Measurements from ENCODE around the gene AGPAT4.

AGPAT4 gene

GRCh38 chr6:161301338-161301737 is 27.5 kb upstream of the AGPAT4 start:
- H3K4me1 Mint-ChIP-seq (ENCODE audit: low read depth) = no peaks in the 10 kb centered on the region
- H3K9me3 Mint-ChIP-seq = peaks cover under 1% of the 10 kb centered on the region
- H3K27ac Mint-ChIP-seq = no peak overlapping the region
- H3K4me3 Mint-ChIP-seq = no peak overlapping the region
- DNase-seq (ENCODE audit: low spot score) = no peak
- H3K36me3 Mint-ChIP-seq (ENCODE audit: low read depth) = no peaks in the 10 kb centered on the region
- H3K27me3 Mint-ChIP-seq (ENCODE audit: low read depth) = peaks cover 4% of the 10 kb centered on the region

- DNase-seq (ENCODE audit: low spot score) = no peak
- no peaks in the 10 kb centered on the region for H3K4me1 Mint-ChIP-seq (ENCODE audit: low read depth)
- peaks cover 6% of the 10 kb centered on the region for H3K9me3 Mint-ChIP-seq
- no peak overlapping the region for H3K4me3 Mint-ChIP-seq
- H3K36me3 Mint-ChIP-seq (ENCODE audit: low read depth) = no peaks in the 10 kb centered on the region
- no peak overlapping the region for H3K27ac Mint-ChIP-seq
- peaks cover 9% of the 10 kb centered on the region for H3K27me3 Mint-ChIP-seq (ENCODE audit: low read depth)
Measured at GRCh38 chr6:161300823-161301222, 27.0 kb upstream of the AGPAT4 start.

DNA sequence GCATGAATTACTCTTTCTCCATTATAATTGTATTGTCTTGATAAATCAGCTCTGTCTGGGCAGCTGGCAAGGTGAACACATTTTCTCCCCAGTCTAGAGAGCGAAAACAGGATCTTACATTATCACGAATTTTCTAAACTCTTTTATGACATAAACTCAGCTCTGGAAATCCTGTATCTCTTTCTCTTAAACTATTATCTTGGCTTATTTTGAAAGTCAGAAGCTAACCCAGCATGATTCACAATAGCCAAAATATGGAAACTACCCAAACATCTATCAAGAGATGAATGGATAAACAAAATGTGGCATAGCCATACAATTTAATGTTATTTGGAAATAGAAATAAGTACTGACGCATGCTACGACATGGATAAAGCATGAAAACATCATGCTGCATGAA is 25.9 kb upstream of the AGPAT4 start:
- Mint-ChIP-seq H3K9me3 (peaks cover 6% of the 10 kb centered on the region), H3K27me3 (ENCODE audit: low read depth) (peaks cover 15% of the 10 kb centered on the region), H3K4me1 (ENCODE audit: low read depth) (no peaks in the 10 kb centered on the region), H3K36me3 (ENCODE audit: low read depth) (no peaks in the 10 kb centered on the region), H3K4me3 (no peak overlapping the region), H3K27ac (no peak overlapping the region)
- no peak for DNase-seq (ENCODE audit: low spot score)

DNA sequence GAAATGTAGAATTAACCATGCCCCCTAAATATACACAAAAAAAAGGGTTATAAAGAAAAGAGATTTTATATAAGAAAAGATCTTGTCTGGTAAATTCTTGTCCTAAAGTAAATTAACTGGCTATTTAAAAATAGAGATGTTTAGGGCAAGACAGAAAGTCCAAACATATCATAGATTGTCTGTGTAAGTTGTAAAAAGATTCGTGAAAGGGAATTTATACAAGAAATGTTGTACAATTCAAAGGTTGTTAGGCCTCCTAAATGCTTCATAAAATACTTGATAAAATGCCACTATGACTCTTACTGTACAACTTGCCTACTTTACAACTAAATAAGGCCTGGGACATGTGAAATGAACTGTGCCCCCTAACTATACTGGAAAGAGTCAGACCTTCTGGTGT is 21.9 kb upstream of the AGPAT4 start:
- DNase-seq (ENCODE audit: low spot score) = no peak
- Mint-ChIP-seq H3K9me3 (peaks cover 6% of the 10 kb centered on the region), H3K27ac (no peak overlapping the region), H3K4me1 (ENCODE audit: low read depth) (no peaks in the 10 kb centered on the region), H3K36me3 (ENCODE audit: low read depth) (no peaks in the 10 kb centered on the region), H3K4me3 (no peak overlapping the region), H3K27me3 (ENCODE audit: low read depth) (peaks cover 15% of the 10 kb centered on the region)

DNA sequence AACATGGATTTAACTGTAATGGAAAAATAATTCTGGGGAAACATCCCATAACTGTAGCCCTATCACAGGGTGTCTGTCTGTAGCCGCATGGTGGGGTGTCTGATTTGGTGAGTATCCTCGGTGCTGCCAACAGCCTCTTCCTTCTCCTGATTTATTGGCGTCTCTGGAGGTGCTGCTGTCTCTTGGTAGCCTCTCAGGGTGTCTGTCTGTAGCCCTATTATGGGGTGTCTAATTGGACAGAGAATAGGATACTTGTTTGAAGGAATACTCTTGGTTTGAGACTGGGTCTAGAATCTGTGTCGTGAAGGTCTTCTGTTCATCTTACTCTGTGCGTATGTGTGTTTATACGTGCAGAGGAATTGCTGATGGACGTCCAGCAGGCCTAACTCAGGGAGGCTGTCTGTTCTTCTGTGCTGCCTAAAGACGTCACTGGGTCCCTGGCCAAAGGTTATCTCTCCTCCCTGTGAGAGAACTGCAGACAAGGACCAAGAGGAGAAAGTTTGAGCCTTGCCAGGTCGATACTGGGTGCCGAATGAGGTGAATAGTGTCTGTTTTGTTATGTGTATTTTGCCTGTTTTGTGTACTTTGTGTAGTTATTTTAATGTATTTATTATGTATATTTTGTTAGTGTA is 18.9 kb upstream of the AGPAT4 start:
- H3K9me3 Mint-ChIP-seq = peaks cover 6% of the 10 kb centered on the region
- no peaks in the 10 kb centered on the region for H3K36me3 Mint-ChIP-seq (ENCODE audit: low read depth)
- no peaks in the 10 kb centered on the region for H3K4me1 Mint-ChIP-seq (ENCODE audit: low read depth)
- no peak for DNase-seq (ENCODE audit: low spot score)
- H3K27ac Mint-ChIP-seq = no peak overlapping the region
- peaks cover 14% of the 10 kb centered on the region for H3K27me3 Mint-ChIP-seq (ENCODE audit: low read depth)
- no peak overlapping the region for H3K4me3 Mint-ChIP-seq

DNA sequence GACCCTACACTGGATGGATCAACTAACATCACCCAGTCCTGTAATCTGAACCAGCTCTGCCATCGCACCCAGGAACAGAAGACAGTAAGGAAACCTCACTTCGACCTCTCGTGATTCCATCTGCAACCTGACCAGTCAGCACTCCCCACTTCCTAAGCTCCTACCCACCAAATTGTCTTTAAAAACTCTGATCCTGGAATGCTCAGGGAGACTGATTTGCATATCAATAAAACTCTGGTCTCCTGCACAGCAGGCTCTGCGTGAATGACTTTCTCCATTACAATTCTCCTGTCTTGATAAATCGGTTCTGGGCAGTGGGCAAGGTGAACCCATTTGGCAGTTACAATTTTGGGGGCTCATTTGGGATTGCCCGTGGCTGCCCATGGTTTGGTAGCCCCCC is 18.3 kb upstream of the AGPAT4 start:
- H3K4me3 Mint-ChIP-seq = no peak overlapping the region
- peaks cover 6% of the 10 kb centered on the region for H3K9me3 Mint-ChIP-seq
- H3K4me1 Mint-ChIP-seq (ENCODE audit: low read depth) = no peaks in the 10 kb centered on the region
- no peaks in the 10 kb centered on the region for H3K36me3 Mint-ChIP-seq (ENCODE audit: low read depth)
- peaks cover 13% of the 10 kb centered on the region for H3K27me3 Mint-ChIP-seq (ENCODE audit: low read depth)
- no peak for DNase-seq (ENCODE audit: low spot score)
- no peak overlapping the region for H3K27ac Mint-ChIP-seq

- peaks cover 8% of the 10 kb centered on the region for H3K27me3 Mint-ChIP-seq (ENCODE audit: low read depth)
- no peaks in the 10 kb centered on the region for H3K36me3 Mint-ChIP-seq (ENCODE audit: low read depth)
- H3K4me3 Mint-ChIP-seq = no peak overlapping the region
- no peak overlapping the region for H3K27ac Mint-ChIP-seq
- no peaks in the 10 kb centered on the region for H3K9me3 Mint-ChIP-seq
- DNase-seq (ENCODE audit: low spot score) = no peak
- H3K4me1 Mint-ChIP-seq (ENCODE audit: low read depth) = no peaks in the 10 kb centered on the region
Measured at GRCh38 chr6:161290751-161291150, 16.9 kb upstream of the AGPAT4 start.

- Mint-ChIP-seq H3K27ac (no peak overlapping the region), H3K4me1 (ENCODE audit: low read depth) (peaks cover 6% of the 10 kb centered on the region), H3K27me3 (ENCODE audit: low read depth) (peaks cover 14% of the 10 kb centered on the region), H3K4me3 (no peak overlapping the region), H3K9me3 (no peaks in the 10 kb centered on the region), H3K36me3 (ENCODE audit: low read depth) (no peaks in the 10 kb centered on the region)
- no peak for DNase-seq (ENCODE audit: low spot score)
Measured at GRCh38 chr6:161284653-161285052, 10.8 kb upstream of the AGPAT4 start.

DNA sequence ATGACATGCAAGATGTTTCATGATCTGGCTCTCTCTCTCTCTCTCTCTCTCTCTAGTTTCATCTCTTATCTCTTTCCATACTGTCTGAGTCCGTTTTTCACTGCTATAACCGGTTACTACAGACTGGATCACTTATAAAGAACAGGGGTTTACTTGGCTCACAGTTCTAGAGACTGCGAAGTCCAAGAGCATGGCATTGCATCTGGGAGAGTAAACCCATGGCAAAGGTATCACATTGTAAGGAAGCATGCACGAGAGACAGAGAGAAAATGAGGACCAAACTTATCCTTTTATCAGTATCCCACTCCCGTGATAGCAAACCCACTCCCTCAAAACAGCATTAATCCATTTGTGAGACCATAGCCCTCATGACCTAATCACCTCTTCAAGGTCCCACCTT is 7.2 kb upstream of the AGPAT4 start:
- H3K9me3 Mint-ChIP-seq = no peaks in the 10 kb centered on the region
- no peak for DNase-seq (ENCODE audit: low spot score)
- peaks cover 6% of the 10 kb centered on the region for H3K4me1 Mint-ChIP-seq (ENCODE audit: low read depth)
- H3K4me3 Mint-ChIP-seq = no peak overlapping the region
- peaks cover 24% of the 10 kb centered on the region for H3K27me3 Mint-ChIP-seq (ENCODE audit: low read depth)
- H3K27ac Mint-ChIP-seq = no peak overlapping the region
- no peaks in the 10 kb centered on the region for H3K36me3 Mint-ChIP-seq (ENCODE audit: low read depth)

- no peak overlapping the region for H3K4me3 Mint-ChIP-seq
- H3K27ac Mint-ChIP-seq = no peak overlapping the region
- H3K9me3 Mint-ChIP-seq = no peaks in the 10 kb centered on the region
- DNase-seq (ENCODE audit: low spot score) = no peak
- no peaks in the 10 kb centered on the region for H3K36me3 Mint-ChIP-seq (ENCODE audit: low read depth)
- peaks cover 27% of the 10 kb centered on the region for H3K27me3 Mint-ChIP-seq (ENCODE audit: low read depth)
- H3K4me1 Mint-ChIP-seq (ENCODE audit: low read depth) = peaks cover 6% of the 10 kb centered on the region
Measured at GRCh38 chr6:161279677-161280415, 6.0 kb upstream of the AGPAT4 start.

DNA sequence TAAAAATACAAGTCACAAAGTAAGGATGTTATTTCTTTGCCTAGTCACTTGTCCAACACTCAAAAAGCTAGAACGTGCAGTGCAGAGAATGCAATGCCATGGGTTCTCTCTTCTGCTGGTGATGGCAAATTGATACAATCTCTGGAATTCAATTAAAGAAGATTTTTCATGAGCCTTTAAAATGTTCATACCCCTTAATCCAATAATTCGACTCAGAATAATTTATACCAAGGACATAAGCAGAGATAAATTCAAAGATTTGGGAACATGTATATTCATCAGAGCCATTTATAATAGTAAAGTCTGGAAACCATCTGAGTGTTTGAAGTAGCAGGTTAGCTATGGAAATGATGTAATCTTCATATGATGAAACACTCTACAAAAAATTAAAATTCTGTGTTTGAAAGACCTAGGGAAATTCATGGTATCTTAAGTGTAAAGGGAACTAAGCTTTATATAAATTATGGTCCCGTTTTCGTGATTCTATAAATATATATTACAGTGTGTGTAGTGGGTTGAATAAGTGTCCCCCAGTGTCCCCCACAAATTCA is 2.8 kb upstream of the AGPAT4 start:
- Mint-ChIP-seq H3K27ac (no peak overlapping the region), H3K27me3 (ENCODE audit: low read depth) (peaks cover 27% of the 10 kb centered on the region), H3K9me3 (no peaks in the 10 kb centered on the region), H3K36me3 (ENCODE audit: low read depth) (no peaks in the 10 kb centered on the region), H3K4me1 (ENCODE audit: low read depth) (peaks cover 21% of the 10 kb centered on the region), H3K4me3 (no peak overlapping the region)
- no peak for DNase-seq (ENCODE audit: low spot score)

GRCh38 chr6:161274898-161275297 is 1.0 kb upstream of the AGPAT4 start:
- no peaks in the 10 kb centered on the region for H3K9me3 Mint-ChIP-seq
- peak overlapping the region; percentile 16 for H3K4me3 Mint-ChIP-seq
- peaks cover 4% of the 10 kb centered on the region for H3K36me3 Mint-ChIP-seq (ENCODE audit: low read depth)
- peak overlapping the region; percentile 22 for H3K27ac Mint-ChIP-seq
- peaks cover 29% of the 10 kb centered on the region for H3K4me1 Mint-ChIP-seq (ENCODE audit: low read depth)
- H3K27me3 Mint-ChIP-seq (ENCODE audit: low read depth) = peaks cover 17% of the 10 kb centered on the region
- no peak for DNase-seq (ENCODE audit: low spot score)

DNA sequence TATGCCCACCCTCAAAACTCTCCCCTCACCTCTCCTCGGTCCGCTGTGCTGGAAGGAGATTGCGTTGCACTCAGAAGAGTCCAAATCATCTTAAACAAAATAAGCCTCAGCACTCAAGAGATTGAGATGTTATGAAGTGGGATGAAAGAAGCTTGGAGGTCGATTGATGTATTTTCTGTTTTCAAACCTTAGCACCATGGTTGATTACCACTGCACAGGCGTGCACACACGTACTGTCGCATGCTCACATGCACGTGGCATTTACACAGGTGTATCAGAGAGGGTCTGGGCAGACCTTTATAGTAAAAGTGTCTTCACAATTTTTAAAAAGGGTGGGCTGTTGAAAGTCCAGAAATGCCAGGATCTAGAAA is 612 bp upstream of the AGPAT4 start:
- peaks cover 13% of the 10 kb centered on the region for H3K27me3 Mint-ChIP-seq (ENCODE audit: low read depth)
- H3K27ac Mint-ChIP-seq = peak overlapping the region; percentile 96
- peaks cover 6% of the 10 kb centered on the region for H3K36me3 Mint-ChIP-seq (ENCODE audit: low read depth)
- no peak for DNase-seq (ENCODE audit: low spot score)
- peak overlapping the region; percentile 92 for H3K4me3 Mint-ChIP-seq
- no peaks in the 10 kb centered on the region for H3K9me3 Mint-ChIP-seq
- peaks cover 31% of the 10 kb centered on the region for H3K4me1 Mint-ChIP-seq (ENCODE audit: low read depth)

DNA sequence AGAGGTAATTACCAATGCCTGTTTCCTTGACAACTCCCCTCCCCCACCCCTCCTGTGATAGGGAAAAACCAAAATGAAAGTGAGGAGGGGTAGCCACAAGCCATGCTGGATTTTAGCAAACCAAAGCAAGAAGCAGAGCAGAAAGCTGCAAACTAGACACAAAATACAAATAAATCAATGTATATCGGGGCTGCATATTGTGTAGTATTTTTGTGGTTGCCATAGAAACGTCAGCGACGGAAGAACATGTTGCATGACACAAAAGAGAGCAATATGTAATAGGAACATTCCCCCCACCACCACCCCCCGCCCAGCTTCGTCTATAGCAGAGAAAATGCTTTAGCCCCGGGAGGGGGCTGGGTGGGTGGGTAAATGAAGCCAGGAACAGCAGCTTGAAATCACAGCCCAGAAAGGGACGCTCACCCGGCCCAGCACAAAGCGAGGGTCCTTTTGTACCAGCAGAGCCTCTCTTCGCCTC is 548 bp downstream of the AGPAT4 start:
- Mint-ChIP-seq H3K4me3 (peak overlapping the region; percentile 92), H3K9me3 (no peaks in the 10 kb centered on the region), H3K36me3 (ENCODE audit: low read depth) (peaks cover 8% of the 10 kb centered on the region), H3K4me1 (ENCODE audit: low read depth) (peaks cover 32% of the 10 kb centered on the region), H3K27me3 (ENCODE audit: low read depth) (peaks cover 13% of the 10 kb centered on the region), H3K27ac (peak overlapping the region; percentile 96)
- DNase-seq (ENCODE audit: low spot score) = no peak

All from T-helper 2 cell treated with Interferon-gamma antibody and Interleukin-4, amounts not matched to agents 5 μg/mL and 100 μg/mL, for 36 hours (primary cell).